Activated CD4-positive, alpha-beta T cell treated with anti-CD3 and anti-CD28 coated beads, Interleukin-2, amount 50 U/mL, for 48 hours (primary cell): ENCODE results near the gene KIAA0930.
A peak's percentile ranks its signal among the peaks of the same experiment; 100 is the strongest.
"Not testable (repeated sequence)": the region's sequence is repeated elsewhere in the genome, so short reads cannot be mapped to it uniquely, and the experiment has no call there.

ENCODE experiments used
- DNase-seq, 2 experiments: peaks; one replicate each; pipeline ENCODE4 v3.0.0-alpha.2; 2020

KIAA0930 gene

GRCh38 chr22:45240810-45241631 is at the start of gene KIAA0930:
Gene KIAA0930 (minus strand): TSS chr22:45240894. CDS start chr22:45240703, 191 bp downstream.
- DNase-seq = peak; percentile 77 to 79

GRCh38 chr22:45286854-45287551 is 46.3 kb upstream of the KIAA0930 start:
- no peak for DNase-seq

- no peak for DNase-seq
Observed at GRCh38 chr22:45285263-45286058, 44.8 kb upstream of the KIAA0930 start.

GRCh38 chr22:45284705-45285262 is 44.1 kb upstream of the KIAA0930 start, which contains the start of gene UPK3A:
Gene UPK3A (plus strand): TSS chr22:45284949. CDS start chr22:45285014, 65 bp downstream.
- DNase-seq = peak; percentile 54 to 67

GRCh38 chr22:45281010-45281409 is 40.3 kb upstream of the KIAA0930 start:
- no peak for DNase-seq

- no peak for DNase-seq
Observed at GRCh38 chr22:45280587-45280980, 39.9 kb upstream of the KIAA0930 start.

- no peak for DNase-seq
Observed at GRCh38 chr22:45278125-45278524, 37.4 kb upstream of the KIAA0930 start.

- not testable (repeated sequence) for DNase-seq
Observed at GRCh38 chr22:45277720-45278119, 37.0 kb upstream of the KIAA0930 start.

- DNase-seq = no peak
Observed at GRCh38 chr22:45276507-45277105, 35.9 kb upstream of the KIAA0930 start.

- no peak for DNase-seq
Observed at GRCh38 chr22:45273452-45274075, 32.9 kb upstream of the KIAA0930 start.

GRCh38 chr22:45272498-45272897 is 31.8 kb upstream of the KIAA0930 start:
- no peak for DNase-seq

- DNase-seq = no peak
Observed at GRCh38 chr22:45271667-45272201, 31.0 kb upstream of the KIAA0930 start.

- DNase-seq = no peak
Observed at GRCh38 chr22:45270095-45271020, 29.7 kb upstream of the KIAA0930 start.

GRCh38 chr22:45268958-45269844 is 28.5 kb upstream of the KIAA0930 start:
- DNase-seq = peak; percentile 81 to 82

GRCh38 chr22:45268167-45268957 is 27.7 kb upstream of the KIAA0930 start:
- DNase-seq = peak in 1 of 2 experiments; percentile 19

GRCh38 chr22:45265535-45265934 is 24.8 kb upstream of the KIAA0930 start:
- no peak for DNase-seq

GRCh38 chr22:45263463-45264269 is 23.0 kb upstream of the KIAA0930 start:
- DNase-seq = no peak
